Ishikawa (cell line): Measurements from ENCODE around the gene GJB1.

ENCODE experiments used
- EP300 ChIP-seq: IDR thresholded peaks from 2 replicates; pipeline ENCODE4 v1.6.1; 2012; ENCODE audit warnings: borderline replicate concordance
- RAD21 ChIP-seq: IDR thresholded peaks from 2 replicates; pipeline ENCODE4 v1.6.1; 2012; ENCODE audit warnings: low read depth
- TAF1 ChIP-seq: IDR thresholded peaks from 2 replicates; pipeline ENCODE4 v1.6.1; 2012; ENCODE audit warnings: low read depth, mild to moderate bottlenecking

DNA sequence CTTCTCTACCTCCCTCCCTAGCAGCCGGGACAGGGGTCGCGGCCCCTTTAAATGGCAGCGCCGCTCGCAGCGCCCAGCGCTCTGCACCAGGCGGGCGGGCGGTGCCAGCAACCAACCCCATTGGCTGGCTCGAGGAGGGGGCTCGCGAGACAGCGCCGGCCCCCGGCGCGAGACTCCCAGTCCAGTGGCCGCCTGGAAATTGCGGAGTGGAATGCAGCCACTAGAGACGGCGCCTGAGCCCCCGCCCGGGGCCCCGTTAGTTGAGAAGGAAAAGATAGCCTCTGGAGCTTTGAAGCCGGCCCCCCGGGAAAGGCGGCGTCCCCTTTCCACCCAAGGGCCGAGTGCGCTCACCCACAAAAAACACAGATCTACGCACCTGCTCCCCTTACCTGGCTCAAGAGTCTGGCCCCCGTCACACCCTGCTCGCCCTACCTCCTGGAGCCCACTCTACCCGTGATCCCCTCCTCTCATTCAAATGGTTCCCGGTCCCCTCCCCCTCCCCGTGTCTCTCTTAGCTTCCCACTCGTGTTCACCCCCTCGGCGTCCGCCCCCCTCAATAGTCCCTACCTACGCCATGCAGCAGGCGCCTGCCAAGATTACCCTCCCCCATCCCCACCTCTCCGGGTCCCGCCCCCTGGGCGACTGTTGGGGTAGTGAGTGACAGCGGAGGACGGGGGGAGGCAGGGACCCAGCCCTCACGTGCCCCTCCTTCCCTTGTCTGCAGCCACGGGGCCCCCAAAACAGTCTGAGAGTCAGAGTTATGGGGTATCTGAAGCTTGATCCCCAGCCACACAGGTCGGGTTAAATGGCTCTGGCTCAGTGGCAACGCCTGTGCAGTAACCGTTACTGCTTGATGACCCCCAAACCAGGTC, 31.3 kb downstream of the GJB1 start, which contains the start of gene ZMYM3:
- TF ChIP-seq RAD21 = no peak
- no peak for TF ChIP-seq EP300
- no peak; the same call in 1 of the 2 replicates for TF ChIP-seq TAF1
